ENCODE data around the gene ZNF750. TPM values are rescaled to one million over a fixed set of nuclear protein-coding genes. Genes with fewer than 3 reads are reported as not detected.

The ZNF750 gene
- total and polyA plus RNA-seq, 2 donors: 2.7 to 3.1 TPM

- 98% methylated on average over 26 of the region's 26 CpGs for WGBS
- H3K4me3 ChIP-seq (ENCODE audit: low read depth, low read length): no peak overlapping the region
- DNase-seq (ENCODE audit: extremely low spot score): no peak
- H3K27ac ChIP-seq (ENCODE audit: low read depth): no peak overlapping the region
- peaks cover 2% of the 10 kb centered on the region for H3K36me3 ChIP-seq (ENCODE audit: insufficient read depth)
- no peaks in the 10 kb centered on the region for H3K4me1 ChIP-seq (ENCODE audit: insufficient read depth)
These were observed 10.8 kb downstream of the ZNF750 start for GRCh38 chr17:82828875-82829487.

GRCh38 chr17:82826956-82827355, 12.9 kb downstream of the ZNF750 start:
- DNase-seq (ENCODE audit: extremely low spot score): no peak
- 94% methylated on average over 7 of the region's 7 CpGs for WGBS
- no peaks in the 10 kb centered on the region for H3K36me3 ChIP-seq (ENCODE audit: insufficient read depth)

GRCh38 chr17:82826211-82826610, 13.6 kb downstream of the ZNF750 start:
- no peak for DNase-seq (ENCODE audit: extremely low spot score)
- Histone ChIP-seq H3K27ac (ENCODE audit: low read depth) (no peak overlapping the region), H3K4me1 (ENCODE audit: insufficient read depth) (no peaks in the 10 kb centered on the region), H3K36me3 (ENCODE audit: insufficient read depth) (no peaks in the 10 kb centered on the region), H3K4me3 (ENCODE audit: low read depth, low read length) (no peak overlapping the region)

More at GRCh38 chr17:82826956-82827355, 12.9 kb downstream of the ZNF750 start:
- no peak overlapping the region for H3K4me3 ChIP-seq (ENCODE audit: low read depth, low read length)
- H3K27ac ChIP-seq (ENCODE audit: low read depth): no peak overlapping the region
- no peaks in the 10 kb centered on the region for H3K4me1 ChIP-seq (ENCODE audit: insufficient read depth)

GRCh38 chr17:82825540-82826124, 14.2 kb downstream of the ZNF750 start:
- 98% methylated on average over 8 of the region's 8 CpGs for WGBS
- H3K4me3 ChIP-seq (ENCODE audit: low read depth, low read length): no peak overlapping the region
- H3K4me1 ChIP-seq (ENCODE audit: insufficient read depth): no peaks in the 10 kb centered on the region
- H3K36me3 ChIP-seq (ENCODE audit: insufficient read depth): no peaks in the 10 kb centered on the region
- DNase-seq (ENCODE audit: extremely low spot score): no peak
- no peak overlapping the region for H3K27ac ChIP-seq (ENCODE audit: low read depth)

GRCh38 chr17:82823004-82823403, 16.8 kb downstream of the ZNF750 start:
- DNase-seq (ENCODE audit: extremely low spot score): no peak

GRCh38 chr17:82822281-82822680, 17.5 kb downstream of the ZNF750 start:
- 94% methylated on average over 16 of the region's 16 CpGs for WGBS
- H3K36me3 ChIP-seq (ENCODE audit: insufficient read depth): no peaks in the 10 kb centered on the region
- DNase-seq (ENCODE audit: extremely low spot score): no peak
- H3K27ac ChIP-seq (ENCODE audit: low read depth): no peak overlapping the region
- H3K4me1 ChIP-seq (ENCODE audit: insufficient read depth): no peaks in the 10 kb centered on the region
- H3K4me3 ChIP-seq (ENCODE audit: low read depth, low read length): no peak overlapping the region

More at GRCh38 chr17:82823004-82823403, 16.8 kb downstream of the ZNF750 start:
- 80% methylated on average over 5 of the region's 5 CpGs for WGBS
- H3K36me3 ChIP-seq (ENCODE audit: insufficient read depth): no peaks in the 10 kb centered on the region
- no peak overlapping the region for H3K27ac ChIP-seq (ENCODE audit: low read depth)
- no peak overlapping the region for H3K4me3 ChIP-seq (ENCODE audit: low read depth, low read length)
- H3K4me1 ChIP-seq (ENCODE audit: insufficient read depth): no peaks in the 10 kb centered on the region

- no peak for DNase-seq (ENCODE audit: extremely low spot score)
- Histone ChIP-seq H3K4me1 (ENCODE audit: insufficient read depth) (no peaks in the 10 kb centered on the region), H3K36me3 (ENCODE audit: insufficient read depth) (no peaks in the 10 kb centered on the region), H3K27ac (ENCODE audit: low read depth) (no peak overlapping the region), H3K4me3 (ENCODE audit: low read depth, low read length) (no peak overlapping the region)
- 98% methylated on average over 2 of the region's 2 CpGs for WGBS
These were observed 18.3 kb downstream of the ZNF750 start for GRCh38 chr17:82821554-82821953.

- DNase-seq (ENCODE audit: extremely low spot score): no peak
- no peaks in the 10 kb centered on the region for H3K4me1 ChIP-seq (ENCODE audit: insufficient read depth)
- no peaks in the 10 kb centered on the region for H3K36me3 ChIP-seq (ENCODE audit: insufficient read depth)
- H3K27ac ChIP-seq (ENCODE audit: low read depth): no peak overlapping the region
- WGBS: over 99% methylated on average over 5 of the region's 5 CpGs
- no peak overlapping the region for H3K4me3 ChIP-seq (ENCODE audit: low read depth, low read length)
These were observed 19.3 kb downstream of the ZNF750 start for GRCh38 chr17:82820278-82821251.

- Histone ChIP-seq H3K4me1 (ENCODE audit: insufficient read depth) (no peaks in the 10 kb centered on the region), H3K4me3 (ENCODE audit: low read depth, low read length) (no peak overlapping the region), H3K27ac (ENCODE audit: low read depth) (no peak overlapping the region), H3K36me3 (ENCODE audit: insufficient read depth) (no peaks in the 10 kb centered on the region)
- WGBS: 96% methylated on average over 5 of the region's 5 CpGs
- DNase-seq (ENCODE audit: extremely low spot score): no peak
These were observed 21.9 kb downstream of the ZNF750 start for GRCh38 chr17:82817947-82818346.

- no peak overlapping the region for H3K4me3 ChIP-seq (ENCODE audit: low read depth, low read length)
- no peak for DNase-seq (ENCODE audit: extremely low spot score)
- no peaks in the 10 kb centered on the region for H3K4me1 ChIP-seq (ENCODE audit: insufficient read depth)
- WGBS: 82% methylated on average over 7 of the region's 7 CpGs
- H3K27ac ChIP-seq (ENCODE audit: low read depth): no peak overlapping the region
- H3K36me3 ChIP-seq (ENCODE audit: insufficient read depth): no peaks in the 10 kb centered on the region
These were observed 23.5 kb downstream of the ZNF750 start for GRCh38 chr17:82816358-82816757.

- Histone ChIP-seq H3K4me3 (ENCODE audit: low read depth, low read length) (no peak overlapping the region), H3K4me1 (ENCODE audit: insufficient read depth) (no peaks in the 10 kb centered on the region), H3K36me3 (ENCODE audit: insufficient read depth) (no peaks in the 10 kb centered on the region), H3K27ac (ENCODE audit: low read depth) (no peak overlapping the region)
- WGBS: 86% methylated on average over 13 of the region's 13 CpGs
- DNase-seq (ENCODE audit: extremely low spot score): peak; percentile 45
These were observed 24.0 kb downstream of the ZNF750 start for GRCh38 chr17:82815790-82816305.

- H3K36me3 ChIP-seq (ENCODE audit: insufficient read depth): no peaks in the 10 kb centered on the region
- WGBS: 91% methylated on average over 5 of the region's 5 CpGs
These were observed 24.5 kb downstream of the ZNF750 start for GRCh38 chr17:82815354-82815753.

GRCh38 chr17:82814834-82815233, 25.0 kb downstream of the ZNF750 start:
- 96% methylated on average over 20 of the region's 20 CpGs for WGBS
- no peaks in the 10 kb centered on the region for H3K4me1 ChIP-seq (ENCODE audit: insufficient read depth)
- DNase-seq (ENCODE audit: extremely low spot score): no peak
- H3K27ac ChIP-seq (ENCODE audit: low read depth): no peak overlapping the region
- no peak overlapping the region for H3K4me3 ChIP-seq (ENCODE audit: low read depth, low read length)
- no peaks in the 10 kb centered on the region for H3K36me3 ChIP-seq (ENCODE audit: insufficient read depth)

More at GRCh38 chr17:82815354-82815753, 24.5 kb downstream of the ZNF750 start:
- H3K4me3 ChIP-seq (ENCODE audit: low read depth, low read length): no peak overlapping the region
- H3K27ac ChIP-seq (ENCODE audit: low read depth): no peak overlapping the region
- no peaks in the 10 kb centered on the region for H3K4me1 ChIP-seq (ENCODE audit: insufficient read depth)
- DNase-seq (ENCODE audit: extremely low spot score): no peak

Data from urinary bladder (tissue), 4 donors.